VCaP (cell line): ENCODE results near the gene MAP3K6.
"Not testable (repeated sequence)": the region's sequence is repeated elsewhere in the genome, so short reads cannot be mapped to it uniquely, and the experiment has no call there.

Experiments used
- H3K27ac ChIP-seq: fragments of 450-650 bp; 2 replicates; pipeline ENCODE4 v1.5.1; 2017
- TF ChIP-seq, protein P1 (sequence below): fragments of 450-650 bp; conservative IDR thresholded peaks from 2 replicates; pipeline ENCODE4 v1.5.1; 2017; ENCODE audit warnings: mild to moderate bottlenecking, moderate library complexity

MAP3K6 gene

DNA sequence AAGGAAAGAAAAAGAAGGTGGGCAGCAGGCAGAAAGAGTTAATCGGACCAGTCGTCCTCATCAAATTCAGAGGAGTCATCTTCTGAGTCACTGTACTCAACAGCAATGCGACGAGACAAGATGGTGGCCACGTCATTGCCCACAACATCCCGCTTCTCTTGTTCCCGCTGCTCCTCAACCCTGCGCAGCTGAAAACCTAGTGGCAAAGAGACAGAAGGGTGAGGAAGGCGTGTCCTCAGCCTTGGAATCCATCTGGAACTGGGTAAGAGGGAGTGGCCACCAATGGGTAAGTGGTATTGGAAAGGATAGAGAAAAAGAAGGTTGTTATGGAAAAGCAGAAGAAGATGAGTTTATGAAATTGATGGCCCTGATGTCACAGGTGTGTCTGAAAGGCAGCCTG lies 41.4 kb upstream of the MAP3K6 start:
- no peak overlapping the region for H3K27ac ChIP-seq

DNA sequence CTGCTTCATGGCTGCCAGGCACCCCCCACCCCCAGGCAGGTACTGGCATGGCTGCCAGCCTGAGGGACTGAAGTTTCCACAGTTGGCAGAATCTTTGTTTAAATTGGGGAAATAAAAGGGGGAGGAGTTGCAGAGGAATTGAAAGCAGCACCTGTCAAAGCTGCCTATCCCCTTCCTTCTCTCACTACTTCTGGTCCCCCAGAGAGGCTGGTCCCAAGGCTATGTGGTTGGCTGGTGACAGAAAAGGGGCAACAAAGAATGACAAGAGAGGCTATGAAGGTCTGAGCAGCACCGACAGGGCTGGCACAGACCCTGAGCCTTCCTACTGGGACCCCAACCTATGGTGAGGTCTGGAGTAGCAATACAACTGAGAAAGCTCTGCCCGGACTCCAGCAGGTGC lies 40.0 kb upstream of the MAP3K6 start:
- H3K27ac ChIP-seq: not testable (repeated sequence)

More for the DNA sequence above, 41.4 kb upstream of the MAP3K6 start:
- TF ChIP-seq, protein P1, sequence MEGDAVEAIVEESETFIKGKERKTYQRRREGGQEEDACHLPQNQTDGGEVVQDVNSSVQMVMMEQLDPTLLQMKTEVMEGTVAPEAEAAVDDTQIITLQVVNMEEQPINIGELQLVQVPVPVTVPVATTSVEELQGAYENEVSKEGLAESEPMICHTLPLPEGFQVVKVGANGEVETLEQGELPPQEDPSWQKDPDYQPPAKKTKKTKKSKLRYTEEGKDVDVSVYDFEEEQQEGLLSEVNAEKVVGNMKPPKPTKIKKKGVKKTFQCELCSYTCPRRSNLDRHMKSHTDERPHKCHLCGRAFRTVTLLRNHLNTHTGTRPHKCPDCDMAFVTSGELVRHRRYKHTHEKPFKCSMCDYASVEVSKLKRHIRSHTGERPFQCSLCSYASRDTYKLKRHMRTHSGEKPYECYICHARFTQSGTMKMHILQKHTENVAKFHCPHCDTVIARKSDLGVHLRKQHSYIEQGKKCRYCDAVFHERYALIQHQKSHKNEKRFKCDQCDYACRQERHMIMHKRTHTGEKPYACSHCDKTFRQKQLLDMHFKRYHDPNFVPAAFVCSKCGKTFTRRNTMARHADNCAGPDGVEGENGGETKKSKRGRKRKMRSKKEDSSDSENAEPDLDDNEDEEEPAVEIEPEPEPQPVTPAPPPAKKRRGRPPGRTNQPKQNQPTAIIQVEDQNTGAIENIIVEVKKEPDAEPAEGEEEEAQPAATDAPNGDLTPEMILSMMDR: no peak

DNA sequence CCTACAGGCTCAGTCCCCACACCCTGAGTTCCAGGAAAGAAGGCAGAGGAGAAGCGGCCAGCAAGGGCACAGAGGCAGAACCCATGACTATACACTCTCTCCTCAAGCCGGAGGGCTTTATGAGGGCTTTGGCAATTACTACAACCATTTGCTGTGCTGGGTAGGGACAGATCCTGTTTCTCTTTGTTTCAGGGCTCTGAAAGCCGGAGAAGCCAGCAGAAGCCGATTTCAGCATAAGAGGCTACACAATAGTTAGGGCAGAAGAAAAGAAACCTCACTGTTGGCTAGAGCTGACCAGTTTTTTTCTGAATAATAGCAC lies 39.6 kb upstream of the MAP3K6 start:
- H3K27ac ChIP-seq: no peak overlapping the region
- TF ChIP-seq, protein P1: no peak

DNA sequence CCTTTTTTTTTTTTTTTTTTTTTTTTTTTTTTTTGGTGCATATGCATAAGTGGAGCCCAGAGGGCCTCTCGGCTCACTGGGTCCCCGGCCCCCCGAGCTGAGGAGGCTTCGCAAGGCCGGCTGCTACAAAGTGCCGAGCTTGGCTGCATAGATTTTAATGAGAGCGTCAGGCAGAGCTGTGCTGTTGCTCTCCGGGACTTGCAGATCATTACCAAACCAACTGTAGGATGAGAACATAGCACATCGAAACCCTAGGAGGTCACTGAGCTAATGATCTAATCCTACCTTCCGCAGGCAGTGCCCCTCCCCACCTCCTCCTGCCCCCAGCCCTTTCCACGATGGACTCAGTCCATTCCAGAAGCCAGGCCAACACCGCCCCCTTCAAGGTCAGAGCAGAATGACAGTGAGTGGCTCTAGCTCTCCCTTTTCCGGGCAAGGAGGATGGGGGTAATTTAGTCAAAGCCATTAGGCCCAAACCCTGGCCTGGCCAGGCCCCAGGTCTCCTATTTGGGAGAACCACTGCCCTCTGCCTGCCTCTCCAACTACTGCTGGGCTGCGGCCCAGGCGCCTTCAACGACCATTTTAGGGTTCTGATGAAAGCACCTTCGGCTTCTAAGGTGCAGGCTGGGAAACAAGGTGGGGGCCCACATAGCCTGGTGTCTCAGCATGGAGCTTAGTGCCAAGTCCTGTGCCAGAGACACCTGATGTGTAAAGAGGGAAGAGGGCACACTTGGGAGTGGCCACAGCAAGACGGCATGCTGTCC lies 39.0 kb upstream of the MAP3K6 start:
- H3K27ac ChIP-seq: not testable (repeated sequence)

DNA sequence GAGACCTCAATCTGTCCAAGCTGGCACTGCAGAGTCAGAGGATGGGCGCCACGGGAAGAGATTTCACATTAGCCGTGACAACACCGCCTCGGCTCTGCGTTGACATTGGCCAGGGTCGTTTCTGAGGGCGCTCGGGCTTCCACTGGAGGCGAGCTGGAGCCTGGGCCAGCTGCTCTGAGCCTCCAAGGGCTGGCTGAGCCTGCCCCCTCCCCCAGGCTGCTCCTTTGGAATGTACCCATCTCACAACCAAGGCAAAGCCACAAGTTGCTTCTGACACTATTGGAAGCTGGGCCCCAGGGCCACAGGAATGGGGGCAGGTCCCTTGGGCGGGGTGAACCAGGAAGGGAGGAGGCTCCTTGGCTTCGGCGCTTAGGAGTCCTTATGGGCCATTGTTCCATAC lies 38.3 kb upstream of the MAP3K6 start:
- TF ChIP-seq, protein P1: no peak
- no peak overlapping the region for H3K27ac ChIP-seq

DNA sequence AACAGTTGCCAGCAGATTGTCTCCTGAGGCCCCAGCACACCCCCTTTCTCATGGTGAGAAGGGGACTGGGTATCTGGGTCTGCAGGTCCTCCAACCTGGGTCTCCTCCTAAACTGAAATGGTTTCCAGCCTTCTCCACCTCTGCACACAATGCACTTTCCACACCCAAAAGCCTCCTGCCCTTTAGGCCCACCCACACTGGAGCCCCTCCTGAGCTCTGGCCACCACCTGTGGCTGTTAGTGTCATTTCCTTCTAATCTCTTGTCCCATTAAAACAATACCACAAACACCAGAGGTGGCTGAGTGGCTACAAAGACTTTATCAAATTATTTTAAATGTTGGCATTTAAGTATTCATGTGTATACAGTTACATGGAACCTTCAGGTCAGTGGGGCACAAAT lies 37.2 kb upstream of the MAP3K6 start:
- H3K27ac ChIP-seq: no peak overlapping the region
- TF ChIP-seq, protein P1: no peak

DNA sequence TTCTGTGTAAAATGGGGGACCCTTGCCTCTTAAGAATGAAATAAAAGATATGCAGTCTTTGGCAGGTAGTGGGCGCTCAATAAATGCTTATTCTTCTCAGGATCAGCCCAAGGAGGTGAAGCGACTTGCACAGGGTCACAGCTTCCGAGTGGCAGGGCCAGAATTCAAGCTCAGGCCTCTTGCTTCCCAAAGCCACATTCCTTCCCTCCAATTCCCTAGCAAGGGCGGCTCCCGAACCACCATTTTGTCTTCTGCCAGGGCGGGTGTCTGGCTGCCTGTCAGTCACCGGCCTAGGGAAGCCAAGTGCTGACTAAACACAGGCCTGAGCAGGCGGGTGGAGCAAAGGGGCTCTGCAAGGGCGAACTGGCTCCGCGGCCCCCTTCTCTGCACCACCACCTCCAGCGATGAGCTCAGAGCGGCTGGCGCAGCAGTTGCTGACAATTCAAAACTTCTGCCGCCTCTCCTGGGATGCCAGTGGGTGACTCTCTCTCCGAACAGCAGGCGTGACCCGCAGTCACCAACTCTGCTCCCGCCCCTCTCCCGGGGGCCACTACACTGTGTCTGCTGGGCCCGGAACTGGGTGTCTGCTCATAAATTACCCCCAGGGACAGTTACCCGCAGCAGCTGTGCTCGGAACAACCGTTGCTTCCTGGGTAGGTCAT lies 36.4 kb upstream of the MAP3K6 start:
- TF ChIP-seq, protein P1: no peak
- H3K27ac ChIP-seq: no peak overlapping the region

DNA sequence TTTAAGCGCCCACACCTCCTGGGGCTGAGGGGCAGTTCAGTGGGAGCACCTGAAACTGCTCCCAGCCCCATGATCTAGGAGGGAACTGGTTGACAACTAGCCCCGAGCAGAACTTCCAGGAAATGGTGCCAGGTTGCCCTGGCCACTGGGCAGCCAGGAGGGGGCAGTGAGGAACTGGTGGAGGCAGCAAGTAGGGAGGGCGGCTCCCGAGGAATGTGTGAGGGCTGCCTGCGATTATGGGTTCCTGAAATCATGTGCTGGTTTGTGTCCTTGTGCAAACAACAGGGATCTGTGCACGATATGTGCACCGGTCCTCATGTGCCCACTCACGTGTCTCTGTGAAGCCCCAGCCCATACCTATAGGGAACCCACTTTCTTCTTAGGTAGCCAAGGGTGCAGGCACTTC lies 35.6 kb upstream of the MAP3K6 start:
- no peak overlapping the region for H3K27ac ChIP-seq
- TF ChIP-seq, protein P1: no peak; the same call in 1 of the 2 replicates
